GM21367 (cell line): ENCODE measurements around the gene CCL1.

Experiments
- ATAC-seq: cut with Tn5 transposase; IDR thresholded peaks from one replicate; pipeline ENCODE4 v1.9.1; 2021; ENCODE audit not compliant: unreplicated experiment

Gene CCL1

GRCh38 chr17:34363183-34363661, at the start of gene CCL1:
TSS of gene CCL1 (minus strand) at chr17:34363233. CDS start at chr17:34363161, 72 bp downstream.
- no peak for ATAC-seq

- ATAC-seq, result no peak
Measured at GRCh38 chr17:34412534-34412933, 49.5 kb upstream of the CCL1 start.

GRCh38 chr17:34411646-34412421, 48.8 kb upstream of the CCL1 start:
- no peak for ATAC-seq

- ATAC-seq, result no peak
Measured at GRCh38 chr17:34409352-34409751, 46.3 kb upstream of the CCL1 start.

- no peak for ATAC-seq
Measured at GRCh38 chr17:34408439-34408838, 45.4 kb upstream of the CCL1 start.

GRCh38 chr17:34406226-34406625, 43.2 kb upstream of the CCL1 start:
- no peak for ATAC-seq

GRCh38 chr17:34403006-34403405, 40.0 kb upstream of the CCL1 start:
- ATAC-seq, result no peak

GRCh38 chr17:34401165-34401564, 38.1 kb upstream of the CCL1 start:
- ATAC-seq, result no peak

- ATAC-seq, result no peak
Measured at GRCh38 chr17:34400301-34400931, 37.4 kb upstream of the CCL1 start.

- ATAC-seq, result no peak
Measured at GRCh38 chr17:34399725-34400124, 36.7 kb upstream of the CCL1 start.

- ATAC-seq, result no peak
Measured at GRCh38 chr17:34398990-34399389, 36.0 kb upstream of the CCL1 start.

- ATAC-seq, result no peak
Measured at GRCh38 chr17:34397265-34397664, 34.2 kb upstream of the CCL1 start.

- ATAC-seq, result no peak
Measured at GRCh38 chr17:34393401-34393800, 30.4 kb upstream of the CCL1 start.

GRCh38 chr17:34391241-34391640, 28.2 kb upstream of the CCL1 start:
- ATAC-seq, result no peak

GRCh38 chr17:34390649-34391048, 27.6 kb upstream of the CCL1 start:
- ATAC-seq, result no peak

GRCh38 chr17:34389126-34389750, 26.2 kb upstream of the CCL1 start:
- ATAC-seq, result no peak

- no peak for ATAC-seq
Measured at GRCh38 chr17:34387566-34387965, 24.5 kb upstream of the CCL1 start.

GRCh38 chr17:34386697-34387550, 23.9 kb upstream of the CCL1 start:
- no peak for ATAC-seq

- ATAC-seq, result no peak
Measured at GRCh38 chr17:34386343-34386696, 23.3 kb upstream of the CCL1 start.

- ATAC-seq, result no peak
Measured at GRCh38 chr17:34384822-34385605, 22.0 kb upstream of the CCL1 start.
